ENCODE data around the gene ASAP3.
A peak's percentile ranks its signal among the peaks of the same experiment; 100 is the strongest.

ASAP3 gene

GRCh38 chr1:23530747-23531561, 47.0 kb upstream of the ASAP3 start, which contains the start of gene E2F2:
TSS of gene E2F2 (minus strand) at chr1:23531233. CDS start at chr1:23530793, 440 bp downstream.
- H3K9me3 ChIP-seq (ENCODE audit: insufficient read depth, low read length) = no peaks in the 10 kb centered on the region
- H3K4me2 ChIP-seq (ENCODE audit: low read length) = peak within 1 kb of the TSS; percentile 99
- no peak for TF ChIP-seq EZH2phosphoT487 (IDR thresholded peaks at IDR 0.05; ENCODE audit: low read depth)
- TF ChIP-seq CTCF (IDR thresholded peaks at IDR 0.05; ENCODE audit: low read depth, low read length) = 0 out of 2 replicates have a peak, but pooled peaks have one; percentile 7
- H4K20me1 ChIP-seq (ENCODE audit: insufficient read depth, low read length) = peaks cover 13% of the 10 kb centered on the region; the same call in 1 of the 2 replicates
- H3K4me3 ChIP-seq (ENCODE audit: low read length) = peak within 1 kb of the TSS; percentile 91
- no peaks in the 10 kb centered on the region for H3K36me3 ChIP-seq (replicated peaks; ENCODE audit: low read depth, low read length)
- H2AFZ ChIP-seq (ENCODE audit: low read depth, low read length) = peak within 1 kb of the TSS; percentile 77; the same call in 1 of the 2 replicates
- peak within 1 kb of the TSS; percentile 95 for H3K9ac ChIP-seq (ENCODE audit: low read length)
- H3K79me2 ChIP-seq (ENCODE audit: low read length) = peaks cover 22% of the 10 kb centered on the region
- peaks cover 63% of the 10 kb centered on the region for H3K4me1 ChIP-seq (ENCODE audit: low read length)
- peak within 1 kb of the TSS; percentile 49 for H3K27ac ChIP-seq (ENCODE audit: low read length)
- H3K27me3 ChIP-seq (ENCODE audit: low read depth, low read length) = no peaks in the 10 kb centered on the region

- Histone ChIP-seq H3K4me2 (ENCODE audit: low read length) (peak overlapping the region; percentile 96), H3K79me2 (ENCODE audit: low read length) (peaks cover 29% of the 10 kb centered on the region), H3K9ac (ENCODE audit: low read length) (peak overlapping the region; percentile 95), H3K9me3 (ENCODE audit: insufficient read depth, low read length) (no peaks in the 10 kb centered on the region), H3K27ac (ENCODE audit: low read length) (no peak overlapping the region; the same call in 1 of the 2 replicates), H3K4me3 (ENCODE audit: low read length) (peak overlapping the region; percentile 91), H3K36me3 (replicated peaks; ENCODE audit: low read depth, low read length) (no peaks in the 10 kb centered on the region), H3K4me1 (ENCODE audit: low read length) (peaks cover 70% of the 10 kb centered on the region), H3K27me3 (ENCODE audit: low read depth, low read length) (no peaks in the 10 kb centered on the region), H2AFZ (ENCODE audit: low read depth, low read length) (no peak overlapping the region), H4K20me1 (ENCODE audit: insufficient read depth, low read length) (peaks cover 18% of the 10 kb centered on the region)
- TF ChIP-seq CTCF (IDR thresholded peaks at IDR 0.05; ENCODE audit: low read depth, low read length) (no peak), EZH2phosphoT487 (IDR thresholded peaks at IDR 0.05; ENCODE audit: low read depth) (no peak)
Observed at GRCh38 chr1:23530087-23530746, 46.2 kb upstream of the ASAP3 start.

GRCh38 chr1:23529146-23530086, 45.4 kb upstream of the ASAP3 start:
- no peak overlapping the region for H2AFZ ChIP-seq (ENCODE audit: low read depth, low read length)
- H3K9me3 ChIP-seq (ENCODE audit: insufficient read depth, low read length) = no peaks in the 10 kb centered on the region
- H3K9ac ChIP-seq (ENCODE audit: low read length) = peak overlapping the region; percentile 95
- peaks cover 18% of the 10 kb centered on the region for H4K20me1 ChIP-seq (ENCODE audit: insufficient read depth, low read length)
- peaks cover 78% of the 10 kb centered on the region for H3K4me1 ChIP-seq (ENCODE audit: low read length)
- peak overlapping the region; percentile 91 for H3K4me3 ChIP-seq (ENCODE audit: low read length)
- peak overlapping the region; percentile 96 for H3K4me2 ChIP-seq (ENCODE audit: low read length)
- TF ChIP-seq CTCF (IDR thresholded peaks at IDR 0.05; ENCODE audit: low read depth, low read length) (no peak), EZH2phosphoT487 (IDR thresholded peaks at IDR 0.05; ENCODE audit: low read depth) (no peak)
- no peaks in the 10 kb centered on the region for H3K36me3 ChIP-seq (replicated peaks; ENCODE audit: low read depth, low read length)
- no peak overlapping the region for H3K27ac ChIP-seq (ENCODE audit: low read length)
- no peaks in the 10 kb centered on the region for H3K27me3 ChIP-seq (ENCODE audit: low read depth, low read length)
- peaks cover 29% of the 10 kb centered on the region for H3K79me2 ChIP-seq (ENCODE audit: low read length)
